ENCODE measurements around the gene MFSD2B.

MFSD2B gene

GRCh38 chr2:24051833-24052232, 41.9 kb downstream of the MFSD2B start:
- FAIRE-seq = no peak

GRCh38 chr2:24052951-24053350, 43.1 kb downstream of the MFSD2B start:
- FAIRE-seq = no peak

GRCh38 chr2:24054366-24055010, 44.6 kb downstream of the MFSD2B start:
- FAIRE-seq = no peak

- FAIRE-seq = no peak
These were observed 45.9 kb downstream of the MFSD2B start for GRCh38 chr2:24055750-24056149.

DNA sequence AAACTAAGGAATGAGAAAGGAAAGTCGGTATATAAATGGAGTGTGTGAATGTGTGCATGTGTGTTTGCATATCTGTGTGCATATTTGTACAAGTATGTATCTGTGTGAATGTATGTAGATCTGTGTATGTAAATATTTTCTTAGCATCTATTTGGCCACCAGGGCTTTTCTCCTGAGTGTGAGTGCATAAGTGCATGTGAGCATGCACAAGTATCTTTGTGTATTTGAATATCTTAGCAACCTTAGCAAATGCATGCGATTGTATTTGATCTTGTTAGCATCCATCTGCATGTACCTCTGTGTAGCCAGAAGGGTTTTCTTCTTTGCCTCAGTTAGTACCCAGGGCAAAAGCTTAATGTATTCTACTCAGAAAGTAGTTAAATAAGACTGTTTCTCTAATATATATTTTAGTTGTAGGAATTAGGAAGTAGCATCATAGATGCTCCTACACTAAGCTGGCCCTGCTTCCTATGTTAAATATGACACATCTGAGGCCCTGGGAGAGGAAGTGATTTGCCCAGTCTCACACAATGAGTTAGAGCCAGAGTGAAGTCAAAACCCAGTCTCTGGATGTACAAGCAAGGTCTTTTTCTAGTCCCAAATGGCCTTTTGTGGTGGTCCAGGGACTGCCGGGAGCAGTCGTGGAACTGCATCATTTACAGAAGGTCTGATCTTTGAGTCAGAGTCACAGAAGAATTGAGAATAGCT, 48.8 kb downstream of the MFSD2B start:
- no peak for FAIRE-seq

GRCh38 chr2:24065341-24065740, 55.5 kb downstream of the MFSD2B start:
- no peak for FAIRE-seq

GRCh38 chr2:24072259-24072658, 62.4 kb downstream of the MFSD2B start:
- FAIRE-seq = no peak

DNA sequence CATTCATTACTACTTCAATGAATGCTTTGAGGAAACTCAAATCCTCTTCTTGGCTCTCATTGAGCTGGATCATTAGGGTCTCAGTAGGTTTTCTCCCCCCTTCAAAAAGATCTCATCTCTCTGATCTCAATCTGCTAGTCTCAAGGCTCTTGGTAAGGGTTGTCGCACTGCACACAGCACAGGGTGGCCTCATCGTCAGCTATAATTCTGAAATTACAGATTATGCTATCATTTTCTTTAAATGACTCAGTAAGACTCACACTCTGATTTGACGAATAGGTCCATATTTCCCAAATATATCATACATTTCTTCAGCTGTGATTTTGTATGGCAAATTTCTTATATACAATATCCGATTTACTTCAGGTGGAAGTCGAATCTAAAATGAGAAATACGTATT, 63.9 kb downstream of the MFSD2B start:
- FAIRE-seq = no peak

DNA sequence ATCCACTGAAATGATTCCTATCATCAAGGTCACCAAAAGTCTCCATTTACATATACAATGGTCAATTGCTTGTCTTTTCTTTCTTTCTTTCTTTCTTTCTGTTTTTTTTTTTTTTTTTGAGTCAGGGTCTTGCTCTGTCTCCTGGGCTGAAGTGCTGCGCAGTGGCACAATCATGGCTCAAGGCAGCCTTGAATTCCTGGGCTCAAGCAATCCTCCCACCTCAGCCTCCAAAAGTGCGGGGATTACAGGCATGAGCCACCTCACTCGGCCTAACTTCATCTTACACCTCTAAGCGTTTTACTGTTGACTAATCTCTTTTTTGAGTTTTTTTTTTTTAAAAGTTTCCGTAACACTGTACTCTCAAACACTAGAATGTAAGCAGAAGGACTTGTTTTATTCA, 65.4 kb downstream of the MFSD2B start:
- no peak for FAIRE-seq
